Brain microvascular endothelial cell (primary cell): ENCODE data around the gene HARBI1.

Source experiments
- DNase-seq: peaks from one replicate; pipeline ENCODE4 v3.0.0-alpha.2; 2020
- H3K27ac ChIP-seq: fragments of 250-450 bp; sonication (Bioruptor Pico); 2 replicates; pipeline ENCODE4 v1.5.1; 2020; ENCODE audit warnings: mild to moderate bottlenecking, moderate library complexity
- H3K27me3 ChIP-seq: fragments of 250-450 bp; sonication (Bioruptor Pico); replicated peaks from 2 replicates; pipeline ENCODE4 v1.5.1; 2020; ENCODE audit warnings: mild to moderate bottlenecking
- H3K36me3 ChIP-seq: fragments of 250-450 bp; sonication (Bioruptor Pico); replicated peaks from 2 replicates; pipeline ENCODE4 v1.5.1; 2020; ENCODE audit warnings: mild to moderate bottlenecking
- H3K4me3 ChIP-seq: 2 replicates; pipeline ENCODE4 v1.5.1; 2011; ENCODE audit warnings: low read depth, mild to moderate bottlenecking, control low read depth, low read length, moderate library complexity
- in situ Hi-C: cut with HindIII; loops from 2 replicates; pipeline ENCODE4 v1.10.0; 2017; ENCODE audit warnings: low sequenced_read_pairs, low pct_ligation_motif_present
- TF ChIP-seq, protein P1 (sequence below): IDR thresholded peaks from 2 replicates; pipeline ENCODE4 v1.5.1; 2011; ENCODE audit warnings: low read depth, mild to moderate bottlenecking, moderate library complexity, low read length, control low read depth, inconsistent platforms; ENCODE audit errors: missing control alignments

Gene HARBI1

DNA sequence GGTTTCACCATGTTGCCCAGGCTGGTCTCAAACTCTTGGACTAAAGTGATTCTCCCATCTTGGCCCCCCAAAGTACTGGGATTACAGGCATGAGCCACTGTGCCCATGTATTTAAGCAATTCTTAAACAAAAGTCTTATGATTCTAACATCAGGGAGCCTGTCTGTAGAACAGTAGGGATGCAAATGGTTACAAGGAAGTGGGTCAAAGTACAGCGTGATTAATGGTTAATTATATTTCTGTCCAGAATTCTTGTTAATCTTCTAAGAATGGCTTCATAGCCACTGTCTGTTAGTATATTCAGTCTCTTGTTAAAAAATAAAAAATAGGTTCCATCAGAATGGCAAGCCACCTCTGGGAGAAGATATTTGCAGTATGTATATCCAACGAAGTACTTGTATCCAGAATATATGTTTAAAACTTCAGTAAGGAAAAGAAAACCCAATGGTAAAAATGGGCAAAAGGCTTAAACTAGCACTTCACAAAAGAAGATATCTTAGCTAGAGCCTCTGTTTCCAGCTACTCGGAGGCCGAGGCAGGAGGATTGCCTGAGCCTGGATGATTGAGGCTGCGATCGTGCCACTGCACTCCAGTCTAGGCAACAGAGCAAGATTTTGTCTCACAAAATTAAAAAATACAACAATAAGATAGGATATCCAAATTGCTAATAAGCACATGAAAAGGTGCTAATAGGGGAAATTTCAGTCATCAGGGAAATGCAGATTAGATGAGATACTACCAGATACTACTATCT is 23.2 kb upstream of the HARBI1 start:
- Histone ChIP-seq H3K27ac (no peak overlapping the region), H3K36me3 (peaks cover 9% of the 10 kb centered on the region), H3K4me3 (no peak overlapping the region), H3K27me3 (no peaks in the 10 kb centered on the region)
- TF ChIP-seq, protein P1, sequence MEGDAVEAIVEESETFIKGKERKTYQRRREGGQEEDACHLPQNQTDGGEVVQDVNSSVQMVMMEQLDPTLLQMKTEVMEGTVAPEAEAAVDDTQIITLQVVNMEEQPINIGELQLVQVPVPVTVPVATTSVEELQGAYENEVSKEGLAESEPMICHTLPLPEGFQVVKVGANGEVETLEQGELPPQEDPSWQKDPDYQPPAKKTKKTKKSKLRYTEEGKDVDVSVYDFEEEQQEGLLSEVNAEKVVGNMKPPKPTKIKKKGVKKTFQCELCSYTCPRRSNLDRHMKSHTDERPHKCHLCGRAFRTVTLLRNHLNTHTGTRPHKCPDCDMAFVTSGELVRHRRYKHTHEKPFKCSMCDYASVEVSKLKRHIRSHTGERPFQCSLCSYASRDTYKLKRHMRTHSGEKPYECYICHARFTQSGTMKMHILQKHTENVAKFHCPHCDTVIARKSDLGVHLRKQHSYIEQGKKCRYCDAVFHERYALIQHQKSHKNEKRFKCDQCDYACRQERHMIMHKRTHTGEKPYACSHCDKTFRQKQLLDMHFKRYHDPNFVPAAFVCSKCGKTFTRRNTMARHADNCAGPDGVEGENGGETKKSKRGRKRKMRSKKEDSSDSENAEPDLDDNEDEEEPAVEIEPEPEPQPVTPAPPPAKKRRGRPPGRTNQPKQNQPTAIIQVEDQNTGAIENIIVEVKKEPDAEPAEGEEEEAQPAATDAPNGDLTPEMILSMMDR: no peak
- in situ Hi-C loops: no loop called here
- DNase-seq: no peak

DNA sequence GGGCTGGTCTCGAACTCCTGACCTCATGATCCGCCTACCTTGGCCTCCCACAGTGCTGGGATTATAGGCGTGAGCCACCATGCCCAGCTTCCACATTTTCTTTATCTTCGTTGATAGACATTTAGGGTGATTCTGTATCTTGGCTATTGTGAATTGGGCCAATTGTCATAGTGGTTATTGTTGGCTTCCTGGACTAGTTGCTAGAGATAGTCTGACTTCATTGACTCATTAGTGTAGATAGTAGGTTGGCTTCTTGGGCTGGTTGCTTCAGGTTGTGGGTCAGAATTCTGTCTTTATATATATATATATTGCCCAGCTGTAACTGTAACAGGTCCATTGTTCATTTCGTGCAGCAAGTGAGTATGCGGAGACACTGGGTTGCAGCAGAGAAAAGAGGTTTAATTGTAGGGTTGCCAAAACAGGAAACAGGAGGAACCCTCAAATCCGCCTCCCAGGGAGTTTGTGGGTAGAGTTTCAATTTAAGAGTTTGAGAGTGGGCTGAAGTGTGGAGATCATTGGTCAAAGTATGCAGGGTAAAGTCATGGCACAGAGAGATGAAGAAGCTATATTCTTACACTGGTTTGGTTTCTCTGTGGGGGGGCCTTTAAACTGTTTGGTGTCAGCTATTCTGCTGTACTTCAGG is 22.3 kb upstream of the HARBI1 start:
- in situ Hi-C loops: no loop called here
- TF ChIP-seq, protein P1: no peak
- no peak overlapping the region for H3K4me3 ChIP-seq
- H3K36me3 ChIP-seq: peaks cover 9% of the 10 kb centered on the region
- DNase-seq: no peak
- no peak overlapping the region for H3K27ac ChIP-seq
- no peaks in the 10 kb centered on the region for H3K27me3 ChIP-seq

DNA sequence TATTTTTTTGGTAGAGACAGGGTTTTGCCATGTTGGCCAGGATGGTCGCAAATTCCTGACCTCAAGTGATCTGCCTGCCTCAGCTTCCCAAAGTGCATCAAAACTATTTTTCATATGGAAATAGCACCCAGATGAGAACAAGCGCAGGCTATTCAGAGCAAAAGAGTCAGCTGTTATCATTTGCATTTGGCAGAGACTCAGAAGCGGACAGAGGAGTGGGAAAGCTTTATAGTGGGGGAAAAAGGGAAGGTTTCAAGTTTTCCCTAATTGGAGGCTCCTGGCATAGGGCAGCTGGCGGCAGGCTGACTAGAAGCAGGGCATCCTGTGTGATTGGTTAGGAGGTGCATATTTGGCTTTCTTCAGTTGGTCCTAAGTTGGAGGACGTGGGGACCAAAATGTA is 20.5 kb upstream of the HARBI1 start:
- in situ Hi-C loops: no loop called here

DNA sequence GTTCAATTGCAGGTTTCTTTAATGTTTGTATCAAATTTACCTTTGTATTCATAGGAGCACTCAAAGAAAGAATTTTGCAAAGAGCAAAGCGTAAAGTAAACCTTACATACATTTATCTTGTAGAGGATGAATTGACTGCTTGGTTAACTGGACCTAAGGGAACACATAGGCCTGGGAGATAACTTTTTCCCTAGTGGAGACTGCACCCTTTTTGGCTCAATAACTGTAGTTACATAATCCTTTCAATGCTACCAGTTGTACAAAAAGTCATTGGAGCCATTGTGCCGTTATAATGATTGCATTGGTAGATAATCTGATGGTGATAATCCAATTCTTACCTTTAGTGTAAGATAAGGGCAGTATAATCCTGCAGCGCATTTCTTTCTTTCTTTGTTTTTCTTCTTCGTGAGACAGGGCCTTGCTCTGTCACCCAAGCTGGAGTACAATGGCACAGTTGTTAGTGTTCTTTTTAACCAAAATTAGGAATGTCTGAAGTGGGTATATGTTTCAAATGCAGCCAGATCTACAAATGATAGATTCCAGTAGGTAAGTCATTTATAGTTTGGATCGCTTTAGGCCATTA is 18.6 kb upstream of the HARBI1 start:
- in situ Hi-C loops: no loop called here

More for the DNA sequence above, 20.5 kb upstream of the HARBI1 start:
- TF ChIP-seq, protein P1: no peak
- no peak overlapping the region for H3K27ac ChIP-seq
- DNase-seq: no peak
- no peaks in the 10 kb centered on the region for H3K27me3 ChIP-seq
- peaks cover 10% of the 10 kb centered on the region for H3K36me3 ChIP-seq
- no peak overlapping the region for H3K4me3 ChIP-seq

DNA sequence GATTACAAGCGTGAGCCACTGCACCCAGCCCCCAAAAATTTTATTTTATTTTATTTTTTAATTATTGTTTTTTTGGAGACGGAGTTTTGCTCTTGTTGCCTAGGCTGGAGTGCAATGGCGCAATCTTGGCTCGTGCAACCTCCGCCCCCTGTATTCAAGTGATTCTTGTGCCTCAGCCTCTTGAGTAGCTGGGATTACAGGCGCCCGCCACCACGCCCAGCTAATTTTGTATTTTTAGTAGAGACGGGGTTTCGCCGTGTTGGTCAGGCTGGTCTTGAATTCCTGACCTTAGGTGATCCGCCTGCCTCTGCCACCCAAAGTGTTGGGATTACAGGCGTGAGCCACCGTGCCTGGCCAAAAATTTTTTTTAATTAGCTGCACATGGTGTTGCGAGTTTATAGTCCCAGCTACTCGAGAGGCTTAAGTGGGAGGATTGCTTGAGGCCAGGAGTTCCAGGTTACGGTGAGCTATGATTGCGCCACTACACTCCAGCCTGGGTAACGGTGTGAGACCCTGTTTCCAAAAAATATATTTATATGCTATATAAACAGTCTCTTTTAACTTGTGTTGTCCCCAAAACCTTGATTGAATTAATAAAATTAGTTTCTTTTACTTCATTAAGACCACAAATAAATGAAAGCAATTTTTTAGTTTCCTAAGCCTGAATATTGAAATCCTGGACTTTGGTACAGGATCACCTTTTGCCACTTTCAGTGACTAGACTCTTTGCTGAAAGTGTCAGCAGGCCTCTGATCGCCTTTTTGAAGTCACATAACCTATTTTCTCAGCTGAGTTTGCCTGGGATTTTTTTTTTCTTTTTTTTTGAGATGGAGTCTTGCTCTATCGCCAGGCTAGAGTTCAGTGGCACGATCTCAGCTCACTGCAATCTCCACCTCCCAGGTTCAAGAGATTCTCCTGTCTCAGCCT is 16.5 kb upstream of the HARBI1 start:
- no peak for DNase-seq
- Histone ChIP-seq H3K27ac (no peak overlapping the region), H3K27me3 (no peaks in the 10 kb centered on the region), H3K36me3 (peaks cover 12% of the 10 kb centered on the region), H3K4me3 (no peak overlapping the region)
- TF ChIP-seq, protein P1: no peak
- in situ Hi-C loops: no loop called here

More for the DNA sequence above, 18.6 kb upstream of the HARBI1 start:
- no peak for DNase-seq
- Histone ChIP-seq H3K27me3 (no peaks in the 10 kb centered on the region), H3K27ac (no peak overlapping the region), H3K4me3 (no peak overlapping the region), H3K36me3 (peaks cover 9% of the 10 kb centered on the region)
- TF ChIP-seq, protein P1: no peak
